HG03280 (cell line): ENCODE measurements around the gene CEMIP2.

Experiments used
- ATAC-seq: cut with Tn5 transposase; IDR thresholded peaks from one replicate; pipeline ENCODE4 v1.9.1; 2021; ENCODE audit warnings: mild to moderate bottlenecking, moderate library complexity; ENCODE audit not compliant: unreplicated experiment

The CEMIP2 gene

DNA sequence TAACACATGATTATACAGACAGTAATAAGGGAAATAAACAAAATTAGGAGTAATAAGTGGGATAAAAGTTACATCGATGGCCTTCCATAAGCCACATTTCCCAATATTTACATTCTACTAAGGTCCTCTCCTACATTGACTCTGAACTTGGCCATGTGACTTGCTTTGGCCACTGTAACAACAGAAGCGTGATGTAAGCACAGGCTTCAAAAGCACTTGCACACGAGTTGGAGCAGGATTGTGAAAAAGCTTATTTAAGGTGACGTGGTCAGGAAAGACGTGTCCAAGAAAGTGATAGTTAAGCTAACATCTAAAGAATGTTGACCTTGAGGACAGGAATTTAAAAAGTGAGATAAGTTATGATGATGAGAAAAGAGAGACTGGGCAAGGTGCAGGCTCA is 9.8 kb upstream of the CEMIP2 start:
- ATAC-seq, result no peak

DNA sequence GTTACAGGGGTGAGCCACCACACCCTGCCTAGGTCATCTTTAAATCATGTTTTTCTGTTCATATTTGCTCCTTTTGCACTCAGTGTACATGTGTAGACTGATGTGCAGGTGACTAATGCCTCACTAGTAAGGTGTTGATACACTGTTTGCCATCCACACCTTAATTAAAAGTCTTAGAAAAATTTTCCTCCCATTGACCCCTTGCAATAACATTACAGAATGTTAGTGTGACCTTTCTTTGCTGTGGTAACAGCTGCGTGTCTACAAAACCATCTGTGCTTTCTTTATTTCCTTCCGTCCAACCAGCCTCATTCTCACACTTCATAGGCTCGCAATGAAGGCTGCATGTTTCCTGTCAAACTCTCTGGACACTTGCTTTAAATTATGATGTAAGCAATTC is 6.6 kb upstream of the CEMIP2 start:
- no peak for ATAC-seq

- no peak for ATAC-seq
Observed at GRCh38 chr9:71772726-71773125, 4.4 kb upstream of the CEMIP2 start.

DNA sequence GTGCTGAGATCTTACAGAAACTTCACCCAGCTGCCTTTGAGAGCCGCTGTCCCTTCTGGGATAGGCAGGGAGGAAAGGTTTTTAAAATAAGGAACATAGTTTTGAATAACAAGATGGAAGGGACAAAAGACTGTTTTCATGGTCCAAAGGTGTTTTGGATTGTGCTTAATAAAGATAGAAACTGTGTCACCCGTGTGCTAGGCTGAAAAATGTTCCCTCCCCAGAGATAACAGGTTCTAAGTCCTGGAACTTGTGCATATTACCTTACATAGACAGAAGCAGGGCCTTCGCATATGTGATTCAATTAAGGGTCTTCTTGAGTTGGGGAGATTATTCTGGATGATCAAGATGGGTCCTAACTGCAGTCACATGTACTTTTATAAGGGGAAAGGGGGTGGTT is 1.9 kb upstream of the CEMIP2 start:
- ATAC-seq, result no peak

DNA sequence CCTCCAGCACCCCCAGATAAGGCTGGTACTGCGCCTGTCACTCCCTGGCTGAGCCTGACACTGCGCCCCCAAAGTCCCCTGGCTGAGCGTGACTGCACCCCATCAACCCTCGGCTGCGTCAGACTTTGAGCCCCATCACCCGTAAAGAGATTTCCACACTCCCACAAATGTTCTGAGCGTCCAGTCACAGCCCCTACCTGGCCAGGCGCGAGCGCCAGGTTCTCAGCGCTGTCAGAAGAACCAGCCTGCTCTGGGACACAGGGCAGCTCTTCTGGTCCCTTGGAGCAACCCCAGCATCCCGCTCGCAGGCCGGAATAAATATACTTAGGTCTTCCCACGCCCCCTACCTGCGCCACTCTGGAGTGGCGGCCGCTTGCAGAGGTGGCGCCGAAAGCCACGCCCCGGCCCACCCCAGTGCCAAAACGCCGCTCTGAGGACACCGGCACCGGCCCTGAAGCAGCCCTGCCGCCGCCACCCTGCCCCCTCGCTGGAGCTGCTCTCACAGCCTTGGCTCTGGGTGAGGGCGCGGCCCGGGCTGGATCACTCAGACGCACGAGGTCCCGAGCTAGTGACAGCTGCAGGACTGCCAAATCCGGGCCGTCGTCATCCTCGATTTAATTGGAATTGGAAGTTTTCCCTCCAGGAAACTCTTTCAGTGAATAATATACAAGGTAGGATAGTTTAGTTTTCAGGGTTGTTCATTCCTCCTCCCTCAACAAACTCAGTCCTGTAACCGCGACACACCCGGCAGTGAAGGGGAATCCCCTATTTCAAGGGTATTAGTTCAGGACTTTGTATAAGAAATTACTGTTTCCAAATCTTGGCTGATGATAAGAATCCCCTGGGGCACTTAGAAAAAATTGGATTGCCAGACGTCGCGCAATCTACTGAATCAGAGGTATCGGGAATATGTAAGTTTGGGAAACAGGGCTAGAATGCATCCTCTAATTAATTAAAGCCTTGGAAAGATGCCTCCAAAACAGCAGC is 1.2 kb upstream of the CEMIP2 start:
- peak; percentile 27 for ATAC-seq

- ATAC-seq, result no peak
Observed at GRCh38 chr9:71767776-71768321, 464 bp downstream of the CEMIP2 start.

DNA sequence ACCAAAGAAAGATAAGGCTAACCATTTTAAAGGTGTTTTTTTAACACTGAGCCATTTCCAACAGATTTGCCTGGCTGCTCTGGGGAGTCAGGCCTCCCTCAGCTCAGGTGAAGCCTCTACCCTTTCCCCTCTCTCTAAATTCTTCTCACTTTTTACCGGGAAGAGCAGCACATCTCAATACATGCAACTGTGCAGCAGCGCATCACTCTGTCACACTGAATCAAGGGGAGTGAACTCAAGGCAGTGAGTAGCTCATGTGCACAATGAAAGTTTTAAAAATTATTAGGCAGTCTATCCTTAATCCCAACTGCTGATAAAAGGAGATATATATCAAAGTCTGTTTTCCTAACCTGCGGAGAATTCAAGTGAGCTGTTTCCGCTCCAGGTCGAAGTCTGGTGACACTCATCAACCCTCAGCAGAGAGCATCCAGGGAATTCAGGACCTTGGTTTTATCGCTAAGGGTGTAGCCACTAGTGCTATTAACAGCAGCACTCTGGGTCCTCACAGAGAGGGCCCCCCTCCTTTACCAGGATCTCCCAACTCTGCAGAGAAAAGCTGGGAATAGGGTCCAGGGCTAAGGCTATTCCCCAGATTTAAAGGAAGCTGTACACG is 1.0 kb downstream of the CEMIP2 start:
- no peak for ATAC-seq

- ATAC-seq, result no peak
Observed at GRCh38 chr9:71766663-71767062, 1.6 kb downstream of the CEMIP2 start.

- ATAC-seq, result no peak
Observed at GRCh38 chr9:71765693-71766092, 2.6 kb downstream of the CEMIP2 start.

DNA sequence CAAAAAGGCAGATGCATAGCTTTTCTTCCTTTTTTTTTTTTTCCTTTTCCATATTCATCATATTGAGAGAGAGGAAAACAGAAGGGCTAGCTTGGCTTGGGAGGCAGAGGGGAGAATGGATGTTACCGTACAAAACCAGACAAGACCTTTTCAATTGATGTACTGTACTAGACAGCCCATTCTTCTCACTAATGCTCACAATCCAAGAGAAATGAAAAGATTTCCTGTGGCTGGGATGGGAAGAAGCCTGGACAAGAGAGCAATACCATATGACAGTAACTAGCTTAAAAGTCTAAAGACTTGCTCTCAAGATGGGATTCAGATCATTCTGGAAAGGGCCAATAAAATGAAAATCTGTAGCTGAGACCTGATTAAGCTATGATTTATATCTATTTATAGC is 3.4 kb downstream of the CEMIP2 start:
- no peak for ATAC-seq

- ATAC-seq, result no peak
Observed at GRCh38 chr9:71764463-71764862, 3.9 kb downstream of the CEMIP2 start.

DNA sequence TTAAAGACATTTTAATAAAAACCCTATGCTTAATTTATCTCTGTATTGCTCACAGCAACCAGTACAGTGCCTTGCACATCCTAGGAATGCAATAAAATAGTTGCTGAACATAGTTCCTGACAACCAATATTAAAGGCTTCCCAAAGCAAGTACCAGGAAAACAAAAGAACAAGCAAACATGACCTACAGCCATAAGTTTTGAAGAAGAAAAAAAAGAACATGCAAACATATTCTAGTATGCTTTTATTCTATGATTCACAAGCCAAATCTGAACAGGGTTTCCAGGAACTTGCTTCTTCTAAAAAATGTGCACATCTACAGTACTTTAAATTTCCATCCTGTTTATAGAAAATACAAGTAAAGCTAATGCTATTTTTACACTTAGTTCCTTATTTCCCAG is 4.5 kb downstream of the CEMIP2 start:
- ATAC-seq, result no peak

- no peak for ATAC-seq
Observed at GRCh38 chr9:71762900-71763653, 5.2 kb downstream of the CEMIP2 start.

- ATAC-seq, result no peak
Observed at GRCh38 chr9:71761938-71762353, 6.4 kb downstream of the CEMIP2 start.

GRCh38 chr9:71760901-71761300 is 7.4 kb downstream of the CEMIP2 start:
- ATAC-seq, result no peak

GRCh38 chr9:71758785-71759184 is 9.5 kb downstream of the CEMIP2 start:
- ATAC-seq, result no peak

DNA sequence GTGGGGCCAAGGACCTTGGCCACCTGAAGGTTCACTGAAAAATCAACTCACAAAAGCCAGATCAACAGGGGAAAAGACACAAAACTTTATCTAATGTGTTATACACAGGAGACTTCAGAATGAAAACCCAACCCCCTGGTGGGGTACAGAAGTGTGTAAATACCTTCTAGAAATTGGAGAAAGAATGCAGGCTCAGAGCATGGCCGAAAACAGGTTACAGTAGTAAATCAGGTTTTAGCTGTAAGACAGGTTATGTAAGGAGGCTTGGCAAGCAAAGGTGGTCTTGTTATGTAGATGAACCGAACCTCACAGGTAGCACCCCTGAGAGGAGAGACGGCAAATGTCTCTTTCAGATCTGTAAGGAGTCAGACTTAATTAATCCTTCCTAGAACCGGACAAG is 10.0 kb downstream of the CEMIP2 start:
- no peak for ATAC-seq

DNA sequence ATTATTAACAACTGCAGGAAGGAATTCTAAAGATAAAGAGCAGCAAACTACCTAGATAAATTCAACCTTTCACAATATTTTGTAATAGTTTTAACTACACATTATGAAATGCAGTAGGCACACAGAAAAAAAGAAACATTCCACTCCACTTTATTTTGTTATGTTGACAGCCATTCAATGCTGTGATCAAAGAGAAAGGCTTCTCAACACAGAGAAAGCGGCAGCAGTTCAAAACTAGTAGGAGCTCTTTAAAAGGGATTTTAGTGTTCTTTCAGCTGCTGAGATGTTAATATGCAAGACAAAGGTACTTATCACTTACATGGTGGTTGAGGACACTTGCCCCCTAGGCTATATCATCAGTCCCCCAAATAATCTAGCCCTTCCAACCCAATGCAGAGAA is 11.6 kb downstream of the CEMIP2 start:
- no peak for ATAC-seq

DNA sequence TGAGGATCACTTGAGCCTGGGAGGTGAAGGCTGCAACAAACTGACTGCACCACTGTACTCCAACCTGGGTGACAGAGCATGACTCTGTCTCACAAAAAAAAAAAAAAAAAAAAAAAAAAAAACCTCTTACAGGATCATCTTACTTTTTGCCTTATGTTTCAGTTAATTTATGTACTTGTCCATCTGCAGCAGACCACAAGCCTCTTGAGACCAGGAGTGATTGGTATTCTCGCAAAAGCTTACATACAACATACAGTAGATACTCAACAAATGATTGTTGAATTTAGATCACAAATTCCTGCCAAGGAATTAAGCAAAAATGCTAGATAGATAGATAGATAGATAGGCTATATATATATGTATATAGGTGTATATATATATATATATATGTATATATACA is 12.4 kb downstream of the CEMIP2 start:
- no peak for ATAC-seq

DNA sequence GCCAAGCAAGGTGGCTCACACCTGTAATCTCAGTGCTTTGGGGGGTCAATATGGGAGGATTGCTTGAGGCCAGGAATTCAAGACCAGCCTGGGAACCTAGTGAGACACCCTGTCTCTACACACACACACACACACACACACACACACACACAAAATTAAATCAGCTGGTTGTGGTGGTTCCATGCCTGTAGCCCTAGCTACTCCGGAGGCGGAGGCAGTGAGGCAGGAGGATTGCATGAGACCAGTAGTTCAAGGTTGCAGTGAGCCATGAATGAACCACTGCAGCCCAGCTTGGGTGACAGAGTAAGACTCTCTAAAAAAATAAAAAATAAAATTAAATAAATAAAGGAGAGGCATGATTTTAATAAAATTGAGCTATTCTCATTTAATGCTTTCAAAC is 13.1 kb downstream of the CEMIP2 start:
- no peak for ATAC-seq

DNA sequence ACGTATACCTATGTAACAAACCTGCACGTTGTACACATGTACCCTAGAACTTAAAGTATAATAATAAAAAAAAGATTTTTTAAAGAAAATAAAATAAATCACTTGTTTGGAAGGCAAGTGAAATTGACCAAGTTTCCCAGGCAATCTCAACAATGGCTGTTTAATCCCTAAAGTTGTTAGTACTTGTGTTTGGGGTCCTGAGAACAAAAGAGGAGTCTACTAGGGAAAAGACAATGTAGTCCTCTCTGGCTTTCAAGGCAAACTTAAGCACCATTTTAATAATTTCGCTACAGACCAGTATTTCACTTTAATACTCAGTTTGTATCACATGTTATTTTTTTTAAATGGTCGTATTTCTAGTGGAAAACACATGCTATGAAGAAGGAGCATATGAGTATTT is 14.2 kb downstream of the CEMIP2 start:
- ATAC-seq, result no peak
